Measurements from ENCODE around the gene ARMC10.
"Not testable (repeated sequence)": the region's sequence is repeated elsewhere in the genome, so short reads cannot be mapped to it uniquely, and the experiment has no call there.

ARMC10 gene

DNA sequence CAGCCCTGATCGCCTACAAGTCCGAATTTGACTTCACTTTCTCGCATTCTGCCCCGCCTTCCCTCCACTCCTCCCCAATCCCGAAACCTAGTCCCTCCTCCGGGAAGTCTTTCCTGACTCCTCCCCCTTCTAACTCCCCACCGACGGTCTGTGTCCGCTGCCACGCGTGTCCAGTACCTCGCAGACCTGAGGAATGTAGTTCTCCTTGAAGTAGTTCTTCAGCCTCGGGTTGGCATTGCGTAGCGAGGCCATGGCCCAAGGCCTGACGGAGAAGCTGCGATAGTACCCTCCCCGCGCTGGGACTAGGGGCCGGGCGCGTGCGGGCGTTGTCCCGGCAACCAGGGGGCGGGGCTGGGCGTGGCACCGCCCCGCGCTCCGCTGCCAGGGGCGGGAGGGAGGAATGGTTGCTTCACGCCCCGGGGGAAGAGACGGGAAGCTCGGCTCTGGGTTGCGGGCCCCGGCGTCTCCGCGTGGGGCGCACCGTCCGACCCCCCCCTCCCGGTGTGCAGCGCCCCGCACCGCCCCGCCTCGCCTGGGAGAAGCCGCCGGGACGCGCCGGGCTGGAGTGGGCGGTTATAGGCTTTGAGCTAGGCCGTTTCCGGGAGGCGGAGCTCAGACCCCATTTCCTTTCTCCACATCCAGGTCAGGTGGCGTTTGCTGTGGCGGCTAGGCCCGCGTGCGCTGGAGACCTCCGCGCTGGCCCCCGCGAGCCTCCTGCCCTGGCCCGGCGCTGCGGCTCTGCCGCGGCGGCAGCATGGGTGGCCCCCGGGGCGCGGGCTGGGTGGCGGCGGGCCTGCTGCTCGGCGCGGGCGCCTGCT is at the start of gene ARMC10, which contains the start of gene FBXL13:
Gene ARMC10, plus strand, starts transcription at position 622 of the 818 bp plus-strand sequence. Its CDS starts 133 bp downstream, at position 755.
Gene FBXL13, minus strand, starts transcription at position 278 of the 818 bp plus-strand sequence.
- DNase-seq (ENCODE audit: low read depth in 2 of 3, low spot score in 1 of 3): peak; percentile 78 to 86 (median 85)

DNA sequence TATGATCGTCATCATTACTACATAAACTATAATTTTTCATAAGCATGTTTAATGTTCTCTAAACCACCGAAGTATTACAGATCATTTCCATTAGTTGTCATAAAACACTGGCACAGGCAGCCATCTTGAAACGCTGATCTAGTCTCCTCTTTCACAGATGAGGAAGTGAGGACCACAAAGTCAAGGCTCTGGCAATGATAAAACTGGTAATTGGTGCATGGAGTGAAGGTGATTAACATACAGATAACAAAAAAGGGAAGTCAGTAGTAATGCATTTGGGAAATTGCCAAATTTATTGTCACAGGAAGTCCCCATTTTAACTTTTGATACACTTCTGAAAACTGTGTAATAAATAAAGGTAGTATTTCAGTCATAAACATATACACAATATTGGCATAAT is 49.6 kb upstream of the ARMC10 start:
- DNase-seq (ENCODE audit: low read depth in 2 of 3, low spot score in 1 of 3): no peak

DNA sequence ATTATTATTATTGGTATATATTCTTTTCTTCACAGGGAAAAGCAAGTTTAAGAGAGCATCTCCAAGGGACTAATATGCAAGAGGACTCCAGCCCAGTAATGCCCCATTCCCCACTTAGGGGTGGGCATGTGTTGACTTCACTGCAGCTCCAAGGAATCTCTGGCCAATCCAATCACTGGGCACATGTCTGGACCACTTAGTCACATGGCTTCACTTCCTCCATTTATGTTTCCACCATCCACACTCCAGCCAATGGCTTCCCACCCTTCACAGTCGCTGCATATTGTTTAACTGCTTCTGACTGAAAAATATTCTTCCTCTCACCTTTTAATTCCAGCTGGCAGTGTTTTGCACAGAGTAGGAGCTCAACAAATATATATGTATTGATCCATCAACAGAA is 43.9 kb upstream of the ARMC10 start:
- no peak for DNase-seq (ENCODE audit: low read depth in 2 of 3, low spot score in 1 of 3)

DNA sequence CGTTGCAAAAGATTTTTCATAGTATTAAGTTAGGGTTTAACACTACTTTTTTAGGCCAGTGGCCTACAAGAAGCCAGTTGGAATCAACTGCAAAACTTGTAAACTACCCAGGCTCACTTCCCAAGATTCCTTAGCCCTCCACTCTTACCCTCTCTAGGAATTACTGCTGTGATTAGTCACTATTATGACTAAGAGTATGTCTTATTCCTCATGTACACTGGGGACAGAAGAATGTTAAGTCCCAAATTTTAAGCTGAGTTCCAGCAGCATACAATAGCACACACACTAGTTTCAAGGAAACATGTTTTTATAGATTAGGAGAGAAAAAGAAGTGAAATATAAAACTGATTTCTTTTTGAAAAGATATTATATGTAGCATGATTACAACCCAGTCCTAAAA is 43.2 kb upstream of the ARMC10 start:
- DNase-seq (ENCODE audit: low read depth in 2 of 3, low spot score in 1 of 3): no peak

DNA sequence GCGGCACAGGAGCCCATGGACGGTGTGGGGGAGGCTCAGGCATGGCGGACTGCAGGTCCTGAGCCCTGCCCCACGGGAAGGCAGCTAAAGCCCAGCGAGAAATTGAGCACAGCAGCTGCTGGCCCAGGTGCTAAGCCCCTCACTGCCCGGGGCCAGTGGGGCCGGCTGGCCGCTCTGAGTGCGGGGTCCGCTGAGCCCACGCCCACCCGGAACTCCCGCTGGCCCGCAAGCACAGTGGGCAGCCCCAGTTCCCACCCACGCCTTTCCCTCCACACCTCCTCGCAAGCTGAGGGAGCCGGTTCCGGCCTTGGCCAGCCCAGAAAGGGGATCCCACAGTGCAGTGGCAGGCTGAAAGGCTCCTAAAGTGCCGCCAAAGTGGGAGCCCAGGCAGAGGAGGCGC is 40.6 kb upstream of the ARMC10 start:
- DNase-seq (ENCODE audit: low read depth in 2 of 3, low spot score in 1 of 3): not testable (repeated sequence)

DNA sequence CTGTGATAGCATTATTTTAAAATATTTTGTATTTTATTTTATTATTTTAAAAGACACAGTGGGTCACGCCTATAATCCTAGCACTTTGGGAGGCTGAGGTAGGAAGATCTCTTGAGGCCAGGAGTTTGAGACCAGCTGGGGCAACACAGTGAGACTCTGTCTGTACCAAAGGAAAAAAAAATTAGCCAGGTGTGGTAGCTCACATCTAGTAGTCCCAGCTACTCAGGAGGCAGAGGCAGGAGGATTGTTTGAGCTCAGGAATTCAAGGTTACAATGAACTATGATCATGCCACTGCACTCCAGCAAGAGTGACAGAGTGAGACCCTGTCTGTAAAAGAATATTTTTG is 37.5 kb upstream of the ARMC10 start:
- DNase-seq (ENCODE audit: low read depth in 2 of 3, low spot score in 1 of 3): no peak

DNA sequence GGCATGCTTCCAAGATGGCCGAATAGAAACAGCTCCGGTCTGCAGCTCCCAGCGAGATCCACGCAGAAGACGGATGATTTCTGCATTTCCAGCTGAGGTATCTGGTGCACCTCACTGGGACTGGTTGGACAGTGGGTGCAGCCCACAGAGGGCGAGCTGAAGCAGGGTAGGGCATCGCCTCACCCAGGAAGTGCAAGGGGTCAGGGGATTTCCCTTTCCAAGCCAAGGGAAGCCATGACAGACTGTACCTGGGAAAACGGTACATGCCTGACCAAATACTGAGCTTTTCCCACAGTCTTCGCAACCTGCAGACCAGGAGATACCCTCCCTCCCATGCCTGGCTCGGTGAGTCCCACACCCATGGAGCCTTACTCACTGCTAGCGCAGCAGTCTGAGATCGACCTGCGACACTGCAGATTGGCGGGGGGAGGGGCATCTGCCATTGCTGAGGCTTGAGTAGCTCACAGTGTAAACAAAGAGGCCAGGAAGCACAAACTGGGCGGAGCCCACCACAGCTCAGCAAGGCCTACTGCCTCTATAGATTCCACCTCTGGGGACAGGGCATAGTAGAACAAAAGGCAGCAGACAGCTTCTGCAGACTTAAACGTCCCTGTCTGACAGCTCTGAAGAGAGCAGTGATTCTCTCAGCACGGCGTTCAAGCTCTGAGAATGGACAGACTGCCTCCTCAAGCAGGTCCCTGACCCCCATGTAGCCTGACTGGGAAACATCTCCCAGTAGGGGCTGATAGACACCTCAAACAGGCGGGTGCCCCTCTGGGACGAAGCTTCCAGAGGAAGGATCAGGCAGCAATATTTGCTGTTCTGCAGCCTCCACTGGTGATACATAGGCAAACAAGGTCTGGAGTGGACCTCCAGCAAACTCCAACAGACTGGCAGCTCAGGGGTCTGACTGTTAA is 36.9 kb upstream of the ARMC10 start:
- DNase-seq (ENCODE audit: low read depth in 2 of 3, low spot score in 1 of 3): not testable (repeated sequence)

DNA sequence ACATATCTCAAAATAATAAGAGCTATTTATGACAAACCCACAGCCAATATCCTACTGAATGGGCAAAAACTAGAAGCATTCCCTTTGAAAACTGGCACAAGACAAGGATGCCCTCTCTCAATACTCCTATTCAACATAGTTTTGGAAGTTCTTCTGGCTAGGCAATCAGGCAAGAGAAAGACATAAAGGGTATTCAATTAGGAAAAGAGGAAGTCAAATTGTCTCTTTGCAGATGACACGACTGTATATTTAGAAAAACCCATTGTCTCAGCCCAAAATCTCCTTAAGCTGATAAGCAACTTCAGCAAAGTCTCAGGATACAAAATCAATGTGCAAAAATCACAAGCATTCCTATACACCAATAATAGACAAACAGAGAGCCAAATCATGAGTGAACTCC is 33.1 kb upstream of the ARMC10 start:
- DNase-seq (ENCODE audit: low read depth in 2 of 3, low spot score in 1 of 3): not testable (repeated sequence)

DNA sequence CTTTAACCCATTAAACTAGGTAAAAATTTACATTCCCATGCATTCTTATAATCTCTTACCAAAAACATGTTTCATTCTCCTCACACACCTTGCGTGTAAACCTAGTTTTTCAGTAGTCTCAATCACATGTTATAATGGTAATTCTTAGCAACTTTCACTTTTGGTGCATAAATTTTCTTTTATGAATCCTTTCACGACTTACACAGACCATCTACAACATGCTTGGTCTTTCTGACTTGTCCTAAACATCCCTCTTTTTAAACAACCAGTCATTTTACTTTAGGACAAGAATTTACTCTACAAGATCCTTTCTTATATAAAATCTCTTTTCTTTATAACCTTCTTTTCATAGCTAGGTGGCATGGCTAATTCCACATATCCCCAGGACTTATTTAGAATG is 26.1 kb upstream of the ARMC10 start:
- DNase-seq (ENCODE audit: low read depth in 2 of 3, low spot score in 1 of 3): no peak

DNA sequence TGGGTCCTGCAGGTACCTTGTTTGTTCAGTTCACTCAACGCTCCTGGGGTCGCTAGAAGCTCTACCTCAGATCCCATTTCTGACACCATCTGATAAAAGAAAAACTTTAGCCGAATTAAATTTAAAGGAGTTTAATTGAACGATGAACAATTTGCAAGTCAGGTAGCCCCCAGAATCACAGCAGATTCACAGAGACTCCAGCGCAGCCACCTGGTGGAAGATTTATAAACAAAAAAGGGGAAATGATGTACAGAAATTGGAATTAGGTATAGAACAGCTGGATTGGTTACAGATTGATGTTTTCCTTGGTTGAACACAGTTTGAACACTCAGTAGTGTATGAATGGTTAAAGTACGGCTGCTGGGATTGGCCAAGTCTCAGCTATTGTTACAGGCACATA is 23.4 kb upstream of the ARMC10 start:
- DNase-seq (ENCODE audit: low read depth in 2 of 3, low spot score in 1 of 3): no peak

DNA sequence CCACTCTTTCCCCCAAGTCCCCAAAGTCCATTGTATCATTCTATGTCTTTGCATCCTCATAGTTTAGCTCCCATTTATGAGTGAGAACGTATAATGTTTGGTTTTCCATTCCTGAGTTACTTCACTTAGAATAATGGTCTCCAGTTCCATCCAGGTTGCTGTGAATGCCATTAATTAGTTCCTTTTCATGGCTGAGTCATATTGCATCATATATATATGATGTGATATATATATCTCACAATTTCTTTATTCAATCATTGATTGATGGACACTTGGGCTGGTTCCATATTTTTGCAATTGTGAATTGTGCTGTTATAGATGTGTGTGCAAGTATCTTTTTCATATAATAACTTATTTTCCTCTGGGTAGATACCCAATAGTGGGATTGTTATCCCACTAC is 18.9 kb upstream of the ARMC10 start:
- DNase-seq (ENCODE audit: low read depth in 2 of 3, low spot score in 1 of 3): not testable (repeated sequence)

DNA sequence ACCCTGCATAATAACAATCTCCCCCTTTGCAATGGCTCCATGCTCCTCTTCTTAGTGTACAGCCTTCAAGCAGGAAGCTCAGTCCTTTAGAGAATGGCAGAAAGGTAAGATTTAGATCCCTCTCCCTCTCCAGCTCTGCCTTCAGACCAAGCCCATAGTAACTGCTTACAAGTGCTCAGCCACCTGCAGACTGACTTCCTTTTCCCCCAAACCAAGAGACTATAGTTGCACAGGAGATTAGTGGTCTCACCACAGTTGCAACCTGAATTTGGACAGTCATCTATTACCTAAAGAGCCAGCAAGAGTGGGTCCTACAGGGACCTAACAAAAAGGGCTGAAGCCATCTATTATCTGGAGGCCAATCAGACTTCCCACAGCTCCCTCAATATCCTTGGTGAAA is 16.8 kb upstream of the ARMC10 start:
- no peak for DNase-seq (ENCODE audit: low read depth in 2 of 3, low spot score in 1 of 3)

DNA sequence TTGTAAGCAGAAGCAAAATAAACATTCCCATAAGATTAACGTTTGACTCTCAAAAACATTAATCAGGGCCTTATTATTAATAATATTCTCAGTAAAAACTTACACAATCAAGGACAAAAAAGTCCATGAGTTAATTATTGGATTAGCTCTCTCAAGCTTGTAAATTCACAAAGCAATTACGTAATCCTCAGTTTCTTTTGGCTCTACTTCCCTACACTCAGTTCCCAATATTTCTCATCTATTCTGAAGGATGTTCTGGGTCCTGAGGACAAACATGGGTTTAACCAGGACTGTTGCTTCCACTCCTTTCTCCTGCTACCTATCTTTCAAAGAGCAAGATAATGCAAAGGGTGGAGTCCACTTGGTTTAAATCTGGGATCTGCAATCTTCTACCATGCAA is 15.5 kb upstream of the ARMC10 start:
- no peak for DNase-seq (ENCODE audit: low read depth in 2 of 3, low spot score in 1 of 3)

DNA sequence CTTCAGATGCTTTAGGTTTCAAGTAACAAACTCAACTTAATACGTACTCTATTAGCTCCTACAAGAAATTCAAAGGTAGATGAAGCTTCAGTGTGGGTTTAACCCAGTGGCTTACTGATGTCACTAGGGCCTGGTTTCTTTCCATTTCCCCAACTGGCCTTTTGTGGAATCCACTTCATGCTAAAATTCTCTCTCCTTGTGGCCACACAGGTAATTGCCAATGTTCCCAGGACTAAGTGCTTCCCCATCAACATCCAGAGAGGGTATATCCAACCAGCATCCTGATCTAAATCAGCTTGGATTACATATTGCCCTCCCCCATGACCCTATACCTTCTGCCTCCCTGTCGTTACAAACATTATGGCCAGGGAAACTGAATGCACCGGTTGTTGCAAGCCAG is 11.0 kb upstream of the ARMC10 start:
- DNase-seq (ENCODE audit: low read depth in 2 of 3, low spot score in 1 of 3): no peak

DNA sequence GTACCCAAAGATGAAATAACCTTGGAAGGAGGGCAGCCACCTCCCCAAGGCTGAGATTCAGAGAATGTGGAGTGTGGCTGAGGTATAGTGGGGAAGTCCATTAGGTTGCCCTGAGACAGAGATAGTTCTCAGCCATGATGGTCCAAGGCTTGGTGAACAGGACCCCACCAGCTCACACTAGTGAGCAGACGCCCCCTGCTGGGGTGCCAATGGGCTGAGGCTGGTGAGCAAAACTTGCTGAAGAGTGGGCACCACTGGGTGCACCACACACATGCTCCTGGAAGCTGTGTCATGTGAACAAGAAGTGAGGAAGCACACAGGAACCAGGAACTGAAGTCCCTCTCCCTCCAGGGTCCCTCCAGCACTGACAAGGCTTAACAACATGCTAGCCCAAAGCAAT is 9.3 kb upstream of the ARMC10 start:
- DNase-seq (ENCODE audit: low read depth in 2 of 3, low spot score in 1 of 3): peak; percentile 24 to 40 (median 34)

DNA sequence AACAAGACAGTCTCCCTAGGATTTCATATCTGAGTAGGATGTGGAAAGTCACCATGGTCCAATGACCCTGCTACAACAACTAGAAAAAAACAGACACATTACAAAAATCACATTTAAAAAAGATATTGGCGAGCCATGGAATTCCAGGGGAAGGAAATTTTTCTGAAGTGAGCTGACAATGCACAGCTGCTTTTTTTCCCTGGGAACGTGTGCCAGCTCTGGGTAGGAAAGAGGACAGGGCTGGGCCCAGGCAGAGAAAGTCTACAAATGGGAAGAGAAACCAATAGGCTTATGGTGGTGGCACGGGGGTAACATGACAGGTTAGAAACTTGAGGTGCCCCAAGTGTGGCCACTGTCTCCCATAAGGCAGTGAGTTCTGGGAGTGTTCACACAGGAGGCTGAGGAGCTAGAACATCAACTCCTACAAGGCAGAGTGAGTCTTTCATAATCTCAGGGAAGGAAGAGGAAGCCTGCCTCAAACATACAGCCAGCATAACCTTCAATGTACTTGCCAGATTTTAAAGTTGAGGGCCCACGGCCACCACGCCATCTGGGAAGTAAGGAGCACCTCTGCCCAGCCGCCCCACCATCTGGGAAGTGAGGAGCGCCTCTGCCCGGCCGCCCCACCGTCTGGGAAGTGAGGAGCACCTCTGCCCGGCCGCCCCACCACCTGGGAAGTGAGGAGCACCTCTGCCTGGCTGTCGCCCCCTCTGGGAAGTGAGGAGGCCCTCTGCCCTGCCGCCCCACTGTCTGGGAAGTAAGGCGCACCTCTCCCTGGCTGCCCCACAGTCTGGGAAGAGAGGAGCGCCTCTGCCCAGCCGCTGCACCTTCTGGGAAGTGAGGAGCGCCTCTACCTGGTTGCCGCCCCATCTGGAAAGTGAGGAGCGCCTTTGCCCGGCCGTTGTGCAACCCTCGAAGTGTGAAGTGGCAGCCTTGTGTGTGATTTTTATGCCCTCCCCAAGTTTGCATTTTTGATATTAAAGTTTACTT is 6.2 kb upstream of the ARMC10 start:
- no peak for DNase-seq (ENCODE audit: low read depth in 2 of 3, low spot score in 1 of 3)

DNA sequence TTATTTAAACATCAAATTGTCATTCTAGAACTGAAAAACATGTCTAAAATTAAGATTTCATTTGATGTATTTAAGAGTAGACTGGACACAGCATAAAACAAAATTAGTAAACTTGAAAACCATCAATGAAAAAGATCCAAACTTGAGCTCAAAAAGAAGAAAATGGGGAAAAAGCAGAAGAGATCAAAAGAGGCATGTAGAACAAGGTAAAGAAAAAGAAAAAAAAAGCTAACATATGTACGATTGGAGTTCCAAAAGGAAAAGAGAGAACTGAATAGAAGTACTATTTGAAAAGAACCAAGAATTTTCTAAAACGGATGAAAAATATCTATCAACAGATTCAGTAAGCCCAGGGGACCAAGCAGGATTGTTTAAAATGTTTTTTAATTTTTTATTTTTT is 3.9 kb upstream of the ARMC10 start:
- DNase-seq (ENCODE audit: low read depth in 2 of 3, low spot score in 1 of 3): no peak

DNA sequence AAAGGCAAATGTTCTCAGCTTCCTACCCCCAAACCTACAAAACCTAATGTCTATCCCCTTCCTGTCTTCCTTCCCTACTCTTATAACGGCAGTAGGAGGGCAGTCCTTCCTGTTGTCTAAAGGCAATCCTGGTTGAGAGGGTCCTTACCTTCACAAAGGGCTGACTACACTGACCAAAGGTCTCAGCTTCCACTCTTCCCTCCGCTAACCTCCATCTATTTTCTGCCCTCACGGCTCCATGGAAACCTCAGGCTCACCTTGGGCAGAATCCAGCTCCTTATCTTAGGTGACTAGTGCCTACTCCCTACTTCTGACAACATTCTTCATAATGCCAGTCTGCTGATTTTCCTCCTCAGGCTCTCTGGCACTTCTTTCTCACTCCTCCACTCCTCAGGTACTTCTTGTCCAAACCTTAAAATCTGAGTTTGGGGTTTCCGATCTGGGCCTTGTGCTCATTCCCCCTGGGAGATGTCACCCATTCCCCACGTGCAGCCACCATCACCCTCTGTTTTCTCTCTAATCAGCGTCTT is 886 bp upstream of the ARMC10 start:
- DNase-seq (ENCODE audit: low read depth in 2 of 3, low spot score in 1 of 3): no peak

DNA sequence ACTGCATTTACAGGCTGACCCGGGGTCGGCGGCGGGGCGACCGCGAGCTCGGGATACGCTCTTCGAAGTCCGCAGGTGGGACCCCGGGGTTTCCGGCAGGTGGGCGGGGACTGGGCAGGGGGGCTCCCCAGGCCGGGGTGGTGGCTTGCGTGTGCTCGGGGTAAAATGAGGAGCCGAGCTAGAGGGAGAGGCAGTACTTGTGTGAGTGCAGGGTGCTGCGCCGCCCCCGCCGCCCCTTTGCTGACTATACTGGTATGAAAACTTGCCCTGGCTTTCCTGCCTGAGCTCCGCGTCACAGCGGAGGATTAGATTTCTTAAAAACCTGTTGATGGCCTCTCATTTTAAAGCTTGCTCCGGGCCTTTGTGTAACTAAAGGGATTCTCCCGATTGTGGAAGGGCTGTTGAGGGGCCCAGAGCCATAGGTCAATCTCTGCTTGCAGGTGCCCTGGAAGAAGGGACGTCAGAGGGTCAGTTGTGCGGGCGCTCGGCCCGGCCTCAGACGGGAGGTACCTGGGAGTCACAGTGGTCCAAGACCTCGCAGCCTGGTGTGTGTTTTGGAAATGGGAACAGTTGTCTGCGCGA is 488 bp downstream of the ARMC10 start:
- peak; percentile 54 to 68 (median 61) for DNase-seq (ENCODE audit: low read depth in 2 of 3, low spot score in 1 of 3)

DNA sequence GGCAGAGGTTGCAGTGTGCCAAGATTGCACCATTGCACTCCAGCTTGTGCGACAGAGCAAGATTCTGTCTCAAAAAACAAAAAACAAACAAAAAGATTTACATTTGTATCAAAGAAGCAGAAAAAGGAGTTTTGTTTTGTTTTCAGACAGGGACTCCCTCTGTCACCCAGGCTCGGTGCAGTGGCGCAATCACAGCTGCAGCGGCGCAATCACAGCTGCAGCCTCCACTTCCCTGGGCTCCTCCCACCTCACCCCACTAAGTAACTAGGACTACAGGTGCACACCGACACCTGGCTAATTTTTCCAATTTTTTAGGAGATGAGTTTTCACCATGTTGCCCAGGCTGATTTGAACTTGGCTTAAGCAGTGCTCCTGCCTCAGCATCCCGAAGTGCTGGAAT is 1.8 kb downstream of the ARMC10 start:
- DNase-seq (ENCODE audit: low read depth in 2 of 3, low spot score in 1 of 3): no peak

All from stimulated activated CD4-positive, alpha-beta T cell treated with anti-CD3 and anti-CD28 coated beads, Interleukin-12 subunit alpha, Interleukin-12 subunit beta, amount 100 ng/mL, for 48 hours (primary cell).